ENCODE results near the gene CEP43. TPM values are rescaled to one million over a fixed set of nuclear protein-coding genes. Genes with fewer than 3 reads are reported as not detected.

CEP43 gene
- total RNA-seq, 1 donor from 2014 or later: 12.1 TPM

DNA sequence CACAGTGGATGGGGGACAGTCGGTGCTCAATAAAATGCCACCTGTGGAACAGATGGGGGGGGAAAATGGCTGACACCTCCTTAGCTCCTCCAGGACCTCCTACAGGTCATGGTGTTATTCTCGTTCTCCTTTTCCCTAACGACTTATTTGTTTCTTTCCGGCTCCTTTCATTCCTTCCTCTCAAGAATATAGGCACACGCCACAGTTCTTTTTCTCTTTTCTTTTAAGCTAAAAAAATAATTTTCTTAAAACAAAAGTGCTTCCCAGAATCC, 41.5 kb upstream of the CEP43 start:
- no peak for TF ChIP-seq CTCF (IDR thresholded peaks at IDR 0.05; ENCODE audit: partially characterized antibody, unreplicated experiment)

GRCh38 chr6:166958926-166959861, 40.0 kb upstream of the CEP43 start:
- peaks cover 8% of the 10 kb centered on the region for H3K9me3 Mint-ChIP-seq (ENCODE audit: unreplicated experiment)
- H3K27me3 Mint-ChIP-seq (ENCODE audit: unreplicated experiment): peaks cover 12% of the 10 kb centered on the region
- no peak overlapping the region for H3K27ac Mint-ChIP-seq (ENCODE audit: unreplicated experiment)
- peaks cover 2% of the 10 kb centered on the region for H3K4me1 Mint-ChIP-seq (ENCODE audit: low read depth, unreplicated experiment)
- no peaks in the 10 kb centered on the region for H3K36me3 Mint-ChIP-seq (ENCODE audit: unreplicated experiment)
- H3K4me3 Mint-ChIP-seq (ENCODE audit: unreplicated experiment): no peak overlapping the region
- no peak for DNase-seq
- TF ChIP-seq CTCF (IDR thresholded peaks at IDR 0.05; ENCODE audit: partially characterized antibody, unreplicated experiment): no peak

More for the DNA sequence above, 41.5 kb upstream of the CEP43 start:
- H3K9me3 Mint-ChIP-seq (ENCODE audit: unreplicated experiment): peaks cover 8% of the 10 kb centered on the region
- peaks cover 2% of the 10 kb centered on the region for H3K4me1 Mint-ChIP-seq (ENCODE audit: low read depth, unreplicated experiment)
- peak overlapping the region; percentile 9 for H3K4me3 Mint-ChIP-seq (ENCODE audit: unreplicated experiment)
- H3K36me3 Mint-ChIP-seq (ENCODE audit: unreplicated experiment): no peaks in the 10 kb centered on the region
- no peak for DNase-seq
- no peak overlapping the region for H3K27ac Mint-ChIP-seq (ENCODE audit: unreplicated experiment)
- peaks cover 12% of the 10 kb centered on the region for H3K27me3 Mint-ChIP-seq (ENCODE audit: unreplicated experiment)

- H3K36me3 Mint-ChIP-seq (ENCODE audit: unreplicated experiment): no peaks in the 10 kb centered on the region
- H3K27me3 Mint-ChIP-seq (ENCODE audit: unreplicated experiment): peaks cover 9% of the 10 kb centered on the region
- no peak overlapping the region for H3K4me3 Mint-ChIP-seq (ENCODE audit: unreplicated experiment)
- no peak overlapping the region for H3K27ac Mint-ChIP-seq (ENCODE audit: unreplicated experiment)
- peaks cover 2% of the 10 kb centered on the region for H3K4me1 Mint-ChIP-seq (ENCODE audit: low read depth, unreplicated experiment)
- DNase-seq: no peak
- peaks cover 6% of the 10 kb centered on the region for H3K9me3 Mint-ChIP-seq (ENCODE audit: unreplicated experiment)
- TF ChIP-seq CTCF (IDR thresholded peaks at IDR 0.05; ENCODE audit: partially characterized antibody, unreplicated experiment): no peak
These were observed 39.1 kb upstream of the CEP43 start for GRCh38 chr6:166959911-166960608.

DNA sequence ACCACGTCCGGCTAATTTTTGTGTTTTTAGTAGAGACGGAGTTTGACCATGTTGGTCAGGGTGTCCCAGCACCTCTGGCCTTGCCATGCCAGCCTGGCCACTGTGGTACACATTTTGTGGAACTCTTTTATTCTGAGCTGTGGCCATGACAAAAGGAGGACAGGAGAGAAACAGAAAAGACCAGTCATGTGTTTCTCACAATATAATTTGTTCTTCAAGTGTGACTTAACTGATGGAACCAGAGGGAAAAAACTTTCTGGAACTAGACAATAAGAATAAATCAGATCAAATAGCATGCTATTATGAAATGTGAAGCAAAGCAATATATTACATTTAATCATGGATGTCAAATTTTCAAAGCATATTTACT, 38.6 kb upstream of the CEP43 start:
- H3K4me1 Mint-ChIP-seq (ENCODE audit: low read depth, unreplicated experiment): no peaks in the 10 kb centered on the region
- H3K27me3 Mint-ChIP-seq (ENCODE audit: unreplicated experiment): peaks cover 4% of the 10 kb centered on the region
- H3K27ac Mint-ChIP-seq (ENCODE audit: unreplicated experiment): no peak overlapping the region
- no peak for TF ChIP-seq CTCF (IDR thresholded peaks at IDR 0.05; ENCODE audit: partially characterized antibody, unreplicated experiment)
- H3K4me3 Mint-ChIP-seq (ENCODE audit: unreplicated experiment): no peak overlapping the region
- H3K36me3 Mint-ChIP-seq (ENCODE audit: unreplicated experiment): no peaks in the 10 kb centered on the region
- peaks cover 2% of the 10 kb centered on the region for H3K9me3 Mint-ChIP-seq (ENCODE audit: unreplicated experiment)
- no peak for DNase-seq

- H3K4me3 Mint-ChIP-seq (ENCODE audit: unreplicated experiment): no peak overlapping the region
- no peaks in the 10 kb centered on the region for H3K9me3 Mint-ChIP-seq (ENCODE audit: unreplicated experiment)
- H3K36me3 Mint-ChIP-seq (ENCODE audit: unreplicated experiment): peaks cover 9% of the 10 kb centered on the region
- no peaks in the 10 kb centered on the region for H3K4me1 Mint-ChIP-seq (ENCODE audit: low read depth, unreplicated experiment)
- TF ChIP-seq CTCF (IDR thresholded peaks at IDR 0.05; ENCODE audit: partially characterized antibody, unreplicated experiment): no peak
- no peaks in the 10 kb centered on the region for H3K27me3 Mint-ChIP-seq (ENCODE audit: unreplicated experiment)
- no peak overlapping the region for H3K27ac Mint-ChIP-seq (ENCODE audit: unreplicated experiment)
- DNase-seq: no peak
These were observed 32.9 kb upstream of the CEP43 start for GRCh38 chr6:166966268-166966667.

Data from glutamatergic neuron (in vitro differentiated cells).